GM10248 (cell line): ENCODE measurements around the gene RAD51.

Source experiments
- CTCF ChIA-PET: fragments of 300-600 bp; sonication (Branson Sonifier 250); formaldehyde crosslinking; extraction: SDS; loops from one replicate; lab custom pipeline; 2021; ENCODE audit warnings: antibody characterized with exemption; lab: Yijun Ruan, JAX
- POLR2A ChIA-PET: fragments of 350-650 bp; sonication (Branson Sonifier 250); formaldehyde crosslinking; extraction: SDS; loops from one replicate; lab custom pipeline; 2020; ENCODE audit warnings: antibody characterized with exemption; lab: Yijun Ruan, JAX
- DNase-seq: peaks from one replicate; pipeline ENCODE4 v3.0.0; 2012; ENCODE audit errors: extremely low spot score
- CTCF ChIP-seq: IDR thresholded peaks from 2 replicates; pipeline ENCODE4 v1.5.1; 2012; ENCODE audit warnings: mild to moderate bottlenecking, low read depth; ENCODE audit errors: extremely low read depth, missing control alignments, control extremely low read depth

The RAD51 gene

DNA sequence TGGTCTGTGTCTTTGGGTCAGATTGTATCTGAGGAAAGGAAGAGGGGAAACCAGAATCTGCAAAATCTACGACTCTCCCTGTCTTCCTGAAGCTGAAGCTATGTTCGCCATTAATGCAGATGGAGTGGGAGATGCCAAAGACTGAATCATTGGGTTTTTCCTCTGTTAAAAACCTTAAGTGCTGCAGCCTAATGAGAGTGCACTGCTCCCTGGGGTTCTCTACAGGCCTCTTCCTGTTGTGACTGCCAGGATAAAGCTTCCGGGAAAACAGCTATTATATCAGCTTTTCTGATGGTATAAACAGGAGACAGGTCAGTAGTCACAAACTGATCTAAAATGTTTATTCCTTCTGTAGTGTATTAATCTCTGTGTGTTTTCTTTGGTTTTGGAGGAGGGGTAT lies 36.1 kb downstream of the RAD51 start:
- CTCF ChIA-PET: interaction anchor here (1.1 to 5.9 kb wide), 5 partner anchors 9 to 212 kb away, joined by 3 to 32 read pairs (median 3); partner anchors contain the start of gene VPS18
- POLR2A ChIA-PET: no interaction called here
- no peak for TF ChIP-seq CTCF
- no peak for DNase-seq

DNA sequence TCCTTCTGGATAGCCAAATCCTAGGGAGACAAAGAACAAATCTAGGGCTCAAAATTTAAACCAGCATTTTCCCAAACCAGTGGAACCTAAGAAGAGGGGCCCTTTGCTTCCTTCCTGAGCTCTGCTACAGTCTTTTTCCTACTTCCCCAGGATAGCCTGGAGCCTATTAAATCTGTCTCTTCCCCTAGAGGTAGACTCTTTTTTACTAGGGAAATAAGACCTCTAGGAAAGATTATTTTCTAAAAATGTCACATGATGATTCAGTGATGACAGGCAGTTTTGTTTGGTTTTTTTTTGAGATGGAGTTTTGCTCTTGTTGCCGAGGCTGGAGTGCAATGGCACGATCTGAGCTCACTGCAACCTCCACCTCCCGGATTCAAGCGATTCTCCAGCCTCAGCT lies 41.6 kb downstream of the RAD51 start:
- CTCF ChIA-PET: interaction anchor here (1.5 to 2.6 kb wide), 3 partner anchors 10 to 158 kb away, joined by 4 to 6 read pairs (median 4); partner anchors contain the start of gene VPS18
- no peak for TF ChIP-seq CTCF
- DNase-seq: no peak
- POLR2A ChIA-PET: no interaction called here

GRCh38 chr15:40737048-40737447 lies 42.1 kb downstream of the RAD51 start:
- ChIA-PET POLR2A (no interaction called here), CTCF (interaction anchor here (1.5 to 2.6 kb wide), 3 partner anchors 11 to 158 kb away, joined by 4 to 6 read pairs (median 4); partner anchors contain the start of gene VPS18)
- TF ChIP-seq CTCF: no peak
- no peak for DNase-seq

GRCh38 chr15:40739047-40739446 lies 44.1 kb downstream of the RAD51 start:
- DNase-seq: no peak
- CTCF ChIA-PET: interaction anchor here (0.8 to 2.8 kb wide), 8 partner anchors 10 to 149 kb away, joined by 3 to 11 read pairs (median 4); partner anchors contain the start of gene RAD51
- POLR2A ChIA-PET: interaction anchor here (1.6 kb wide), 1 partner anchor 14 kb away, joined by 3 read pairs; no protein-coding TSS in a partner anchor
- no peak for TF ChIP-seq CTCF

DNA sequence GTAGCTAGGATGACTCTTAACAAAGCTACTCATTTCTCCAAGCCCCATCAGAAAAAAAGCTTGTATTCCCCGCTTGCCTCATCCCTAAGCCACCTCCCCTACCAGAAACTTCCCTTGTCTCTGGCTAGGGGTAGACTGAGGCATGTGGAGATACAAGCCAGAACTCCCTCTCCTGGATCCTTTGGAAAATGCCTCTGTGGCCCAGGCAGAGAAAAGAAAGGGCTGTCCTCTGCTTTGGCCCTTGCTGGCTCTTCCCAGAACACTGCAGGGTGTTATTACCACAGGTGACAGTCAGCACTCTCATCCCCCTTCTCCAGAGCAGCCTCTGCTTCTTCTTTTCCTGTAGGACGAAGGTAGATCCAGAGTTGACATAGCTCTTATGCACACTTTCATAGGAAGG lies 44.9 kb downstream of the RAD51 start:
- CTCF ChIA-PET: interaction anchor here (0.8 to 2.8 kb wide), 7 partner anchors 9 to 150 kb away, joined by 3 to 11 read pairs (median 5); no protein-coding TSS in a partner anchor
- no peak for DNase-seq
- no peak for TF ChIP-seq CTCF
- POLR2A ChIA-PET: interaction anchor here (1.6 kb wide), 1 partner anchor 13 kb away, joined by 3 read pairs; no protein-coding TSS in a partner anchor

GRCh38 chr15:40743485-40743901 lies 48.5 kb downstream of the RAD51 start:
- ChIA-PET POLR2A (no interaction called here), CTCF (interaction anchor here (1.0 to 4.9 kb wide), 5 partner anchors 10 to 43 kb away, joined by 3 to 32 read pairs (median 5); no protein-coding TSS in a partner anchor)
- no peak for DNase-seq
- TF ChIP-seq CTCF: no peak
